Ovary (tissue), 9 donors: ENCODE measurements around the gene MUC12. TPM values are rescaled to one million over a fixed set of nuclear protein-coding genes. Genes with fewer than 3 reads are reported as not detected.

Experiments used
- DNase-seq, 5 donors: peaks; one replicate each; pipeline ENCODE4 v3.0.0-alpha.2; 2019 to 2020
- H3K27ac ChIP-seq, 2 donors: fragments of 200-600 bp; one replicate each; pipeline versions ENCODE4 v1.5.1 to v1.8.0; 2019 to 2022
- H3K27me3 ChIP-seq: fragments of 200-600 bp; one replicate; pipeline ENCODE4 v1.8.0; 2022
- H3K36me3 ChIP-seq: fragments of 200-600 bp; sonication (generic); one replicate; pipeline ENCODE4 v1.5.1; 2019
- H3K4me1 ChIP-seq: one replicate; pipeline ENCODE4 v1.8.1; 2013; ENCODE audit warnings: mild to moderate bottlenecking, moderate library complexity; ENCODE audit not compliant: insufficient read depth
- H3K4me3 ChIP-seq: fragments of 200-600 bp; sonication (generic); one replicate; pipeline ENCODE4 v1.5.1; 2017
- H3K9me3 ChIP-seq, 2 donors: fragments of 200-600 bp in 1 of 2; sonication (generic) in 1 of 2; one replicate each; pipeline versions ENCODE4 v1.5.1 to v1.8.1; 2013 to 2019; ENCODE audit warnings: mild to moderate bottlenecking in 1 of 2, moderate library complexity in 1 of 2
- CTCF ChIP-seq, 3 donors: fragments of 450-650 bp in 2 of 3; fragments of 200-600 bp in 1 of 3; IDR thresholded peaks; one replicate each; pipeline versions ENCODE4 v1.5.1 to v1.8.0; 2016 to 2022; ENCODE audit warnings: antibody characterized with exemption in 3 of 3, mild to moderate bottlenecking in 1 of 3
- EP300 ChIP-seq: sonication (generic); formaldehyde crosslinking; IDR thresholded peaks from one replicate; pipeline ENCODE4 v1.6.1; 2017; ENCODE audit warnings: antibody characterized with exemption
- POLR2A ChIP-seq: fragments of 450-650 bp; IDR thresholded peaks from one replicate; pipeline ENCODE4 v1.6.1; 2017; ENCODE audit warnings: antibody characterized with exemption, mild to moderate bottlenecking, moderate library complexity
- WGBS, 3 donors: extraction: QIAGEN DNeasy Blood & Tissue Kit in 1 of 3; methylation state at CpG; one replicate each; pipeline versions ENCODE4 v1.1.5 to v1.1.7; 2013 to 2017; 5-methylcytosine and 5-hydroxymethylcytosine counted together
- intact Hi-C, 4 donors: fragments of 100-400 bp; cut with DNase I; formaldehyde crosslinking; loops; one replicate each; pipeline versions ENCODE4 v1.11.0 to v1.15.1; 2022 to 2023
- polyA plus RNA-seq, 2 donors: library from polyadenylated mRNA; stranded (reverse); fragments of 200-250 nt in 1 of 2; fragments of 350-450 nt in 1 of 2; fragmentation: Illumina TruSeq in 1 of 2; extraction: RNeasy Lipid Tissue Mini Kit (QIAGEN cat#74804) in 1 of 2; gene quantifications; one replicate each; pipeline ENCODE4 v1.2.3, GENCODE V29; 2013 to 2014
- total RNA-seq, 7 donors: library from RNA; depleted of rRNA in 2 of 7; stranded (reverse); fragments of >200 nt in 2 of 7; fragmentation: NEBNext Ultra II Directional in 3 of 7; extraction: Animal tissue kit (Norgen Biotek cat#: 25700) in 3 of 7; gene quantifications; one replicate each; pipeline versions ENCODE4 v1.1.0 to v1.2.4, GENCODE V29; 2016 to 2023
- donor health status: DM: no; HTN: no; CAD: no; lungs with moderate emphysema.
- donor health status: DM: no; HTN: no; CAD: no.
- donor health status: Bipolar disorder and iron deficiency.
- donor health status: DM: yes; HTN: yes; CAD: no.
- donor health status: DM: no; HTN: no; CAD: no.
- donor health status: DM: yes; HTN: yes; CAD: no.

The MUC12 gene
- total and polyA plus RNA-seq, 9 donors, result 0.22 to 2.2 (median 0.62) TPM; not detected in 2

GRCh38 chr7:100963874-100964273, 5.5 kb upstream of the MUC12 start:
- TF ChIP-seq POLR2A (no peak), EP300 (no peak), CTCF (IDR thresholded peaks at IDR 0.05) (no peak)
- peaks cover 3% of the 10 kb centered on the region for H3K27me3 ChIP-seq

DNA sequence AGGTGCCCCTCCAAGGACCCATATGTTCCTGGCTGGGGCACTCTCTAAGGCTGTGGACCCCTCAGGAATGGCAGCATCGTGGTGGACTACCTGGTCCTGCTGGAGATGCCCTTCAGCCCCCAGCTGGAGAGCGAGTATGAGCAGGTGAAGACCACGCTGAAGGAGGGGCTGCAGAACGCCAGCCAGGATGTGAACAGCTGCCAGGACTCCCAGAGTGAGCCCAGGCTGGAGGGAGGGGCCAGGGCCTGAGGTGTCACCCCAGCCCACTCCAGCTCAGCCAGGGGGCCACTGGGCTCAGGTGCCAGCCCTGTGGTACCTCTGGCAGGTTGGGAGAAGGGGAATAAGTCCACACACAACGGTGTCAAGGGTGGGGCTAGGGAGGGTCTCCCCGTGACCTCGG, 4.7 kb upstream of the MUC12 start:
- Histone ChIP-seq H3K4me3 (no peak overlapping the region), H3K4me1 (peaks cover 8% of the 10 kb centered on the region), H3K36me3 (no peaks in the 10 kb centered on the region), H3K27me3 (peaks cover 3% of the 10 kb centered on the region), H3K27ac (no peak overlapping the region), H3K9me3 (no peaks in the 10 kb centered on the region)
- no peak for DNase-seq
- 29 to 41% (median 34%) methylated on average over 7 of the region's 7 CpGs for WGBS, 3 donors
- intact Hi-C loops, result loop anchor here in 1 of 4 donors (5.0 kb wide), 1 partner anchor 93 kb away; no protein-coding TSS in a partner anchor
- no peak for TF ChIP-seq EP300
- TF ChIP-seq POLR2A, result no peak
- TF ChIP-seq CTCF (IDR thresholded peaks at IDR 0.05), result no peak

More at GRCh38 chr7:100963874-100964273, 5.5 kb upstream of the MUC12 start:
- no peak for DNase-seq
- H3K36me3 ChIP-seq, result no peaks in the 10 kb centered on the region
- H3K27ac ChIP-seq, result no peak overlapping the region
- intact Hi-C loops, result no loop called here
- no peaks in the 10 kb centered on the region for H3K9me3 ChIP-seq
- 69 to 73% (median 70%) methylated on average over 8 of the region's 8 CpGs for WGBS, 3 donors
- no peak overlapping the region for H3K4me3 ChIP-seq
- peaks cover 8% of the 10 kb centered on the region for H3K4me1 ChIP-seq

GRCh38 chr7:100965045-100965722, 4.2 kb upstream of the MUC12 start:
- H3K4me1 ChIP-seq, result peaks cover 8% of the 10 kb centered on the region
- TF ChIP-seq EP300 (no peak), POLR2A (no peak), CTCF (IDR thresholded peaks at IDR 0.05) (no peak)
- H3K27ac ChIP-seq, result no peak overlapping the region
- no peaks in the 10 kb centered on the region for H3K9me3 ChIP-seq
- intact Hi-C loops, result loop anchor here in 1 of 4 donors (5.0 kb wide), 1 partner anchor 92 kb away; no protein-coding TSS in a partner anchor
- peaks cover 3% of the 10 kb centered on the region for H3K27me3 ChIP-seq
- DNase-seq, result no peak
- no peaks in the 10 kb centered on the region for H3K36me3 ChIP-seq
- WGBS, 3 donors, result 9 to 13% (median 11%) methylated on average over 25 of the region's 25 CpGs
- no peak overlapping the region for H3K4me3 ChIP-seq

DNA sequence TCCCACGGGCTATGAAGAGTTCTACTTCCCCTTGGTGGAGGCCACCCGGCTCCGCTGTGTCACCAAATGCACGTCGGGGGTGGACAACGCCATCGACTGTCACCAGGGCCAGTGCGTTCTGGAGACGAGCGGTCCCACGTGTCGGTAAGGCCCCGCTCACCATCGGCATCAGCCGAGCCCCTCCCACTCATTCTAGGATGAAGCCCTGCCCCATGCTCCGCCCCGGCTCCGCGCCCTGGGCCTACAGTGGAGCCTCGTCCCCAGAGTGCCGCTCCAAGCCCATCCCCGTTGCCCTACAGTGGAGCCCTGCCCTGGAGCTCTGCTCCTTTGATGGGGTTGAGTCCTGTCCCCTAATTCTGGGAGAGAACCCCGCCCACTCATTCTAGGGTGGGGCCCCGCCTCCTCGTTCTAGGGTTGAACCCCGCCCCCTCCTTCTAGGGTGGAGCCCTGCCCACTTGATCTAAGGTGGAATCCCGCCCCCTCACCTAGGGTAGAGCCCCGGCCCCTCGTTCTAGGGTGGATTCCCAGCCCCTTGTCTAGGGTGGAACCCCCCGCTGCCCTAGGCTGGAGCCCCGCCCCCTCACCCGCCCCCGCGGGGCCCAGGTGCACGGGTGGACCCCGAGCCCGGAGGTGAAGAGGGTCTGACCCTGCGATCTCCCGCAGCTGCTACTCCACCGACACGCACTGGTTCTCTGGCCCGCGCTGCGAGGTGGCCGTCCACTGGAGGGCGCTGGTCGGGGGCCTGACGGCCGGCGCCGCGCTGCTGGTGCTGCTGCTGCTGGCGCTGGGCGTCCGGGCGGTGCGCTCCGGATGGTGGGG, 3.4 kb upstream of the MUC12 start:
- Histone ChIP-seq H3K36me3 (no peaks in the 10 kb centered on the region), H3K27me3 (peaks cover 3% of the 10 kb centered on the region), H3K9me3 (no peaks in the 10 kb centered on the region), H3K27ac (no peak overlapping the region), H3K4me3 (peak overlapping the region; percentile 7), H3K4me1 (peaks cover 8% of the 10 kb centered on the region)
- WGBS, 3 donors, result 0 to 1% (median 1%) methylated on average over 44 to 58 of the region's 58 CpGs
- intact Hi-C loops, result loop anchor here in 2 of 4 donors (2.0 to 5.0 kb wide), 2 partner anchors 91 to 93 kb away; no protein-coding TSS in a partner anchor
- TF ChIP-seq CTCF (IDR thresholded peaks at IDR 0.05) (peak in 1 of 3 donors; percentile 36), EP300 (no peak)
- DNase-seq, result peak; percentile 31 to 74 (median 52)
